A673 (cell line): Measurements from ENCODE around the gene ST6GALNAC5.

Source experiments
- EZH2 ChIP-seq: fragments of 200-600 bp; sonication (generic); IDR thresholded peaks from 2 replicates; pipeline ENCODE4 v1.6.1; 2017; ENCODE audit warnings: borderline replicate concordance, low read depth, mild to moderate bottlenecking, mixed read lengths, antibody characterized with exemption, low read length; ENCODE audit not compliant: poor library complexity, severe bottlenecking
- TF ChIP-seq, protein P1 (sequence below): fragments of 300-800, 200-600 bp; sonication (generic); conservative IDR thresholded peaks from 2 replicates; pipeline ENCODE4 v1.5.1; 2017; ENCODE audit warnings: low read depth, mild to moderate bottlenecking, antibody characterized with exemption, low read length, moderate library complexity, mixed read lengths

DNA sequence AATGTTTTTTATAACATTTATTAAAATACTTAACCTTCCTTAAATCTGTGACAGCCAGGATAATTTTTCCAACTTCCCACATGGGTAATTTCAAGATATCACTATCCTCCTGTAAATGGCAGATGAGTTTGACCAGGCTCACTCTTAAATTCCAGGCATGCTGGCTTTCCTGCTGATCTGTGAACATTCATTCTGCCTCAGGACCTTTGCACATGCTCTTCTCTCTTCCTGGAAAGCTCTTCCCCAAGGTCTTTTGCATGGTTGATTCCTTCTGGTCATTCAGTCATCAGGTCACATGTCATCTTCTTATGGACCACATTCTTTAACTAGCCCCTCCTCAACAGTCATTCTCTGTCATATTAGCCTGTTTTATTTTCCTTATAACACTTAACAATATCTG is 5.7 kb downstream of the ST6GALNAC5 start:
- TF ChIP-seq, protein P1, sequence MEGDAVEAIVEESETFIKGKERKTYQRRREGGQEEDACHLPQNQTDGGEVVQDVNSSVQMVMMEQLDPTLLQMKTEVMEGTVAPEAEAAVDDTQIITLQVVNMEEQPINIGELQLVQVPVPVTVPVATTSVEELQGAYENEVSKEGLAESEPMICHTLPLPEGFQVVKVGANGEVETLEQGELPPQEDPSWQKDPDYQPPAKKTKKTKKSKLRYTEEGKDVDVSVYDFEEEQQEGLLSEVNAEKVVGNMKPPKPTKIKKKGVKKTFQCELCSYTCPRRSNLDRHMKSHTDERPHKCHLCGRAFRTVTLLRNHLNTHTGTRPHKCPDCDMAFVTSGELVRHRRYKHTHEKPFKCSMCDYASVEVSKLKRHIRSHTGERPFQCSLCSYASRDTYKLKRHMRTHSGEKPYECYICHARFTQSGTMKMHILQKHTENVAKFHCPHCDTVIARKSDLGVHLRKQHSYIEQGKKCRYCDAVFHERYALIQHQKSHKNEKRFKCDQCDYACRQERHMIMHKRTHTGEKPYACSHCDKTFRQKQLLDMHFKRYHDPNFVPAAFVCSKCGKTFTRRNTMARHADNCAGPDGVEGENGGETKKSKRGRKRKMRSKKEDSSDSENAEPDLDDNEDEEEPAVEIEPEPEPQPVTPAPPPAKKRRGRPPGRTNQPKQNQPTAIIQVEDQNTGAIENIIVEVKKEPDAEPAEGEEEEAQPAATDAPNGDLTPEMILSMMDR = no peak
- no peak for TF ChIP-seq EZH2
